ENCODE data around the gene METTL4. TPM values are rescaled to one million over a fixed set of nuclear protein-coding genes. Genes with fewer than 3 reads are reported as not detected.

The METTL4 gene
- total and polyA plus RNA-seq, 7 donors = 4.2 to 9.6 (median 5.8) TPM

DNA sequence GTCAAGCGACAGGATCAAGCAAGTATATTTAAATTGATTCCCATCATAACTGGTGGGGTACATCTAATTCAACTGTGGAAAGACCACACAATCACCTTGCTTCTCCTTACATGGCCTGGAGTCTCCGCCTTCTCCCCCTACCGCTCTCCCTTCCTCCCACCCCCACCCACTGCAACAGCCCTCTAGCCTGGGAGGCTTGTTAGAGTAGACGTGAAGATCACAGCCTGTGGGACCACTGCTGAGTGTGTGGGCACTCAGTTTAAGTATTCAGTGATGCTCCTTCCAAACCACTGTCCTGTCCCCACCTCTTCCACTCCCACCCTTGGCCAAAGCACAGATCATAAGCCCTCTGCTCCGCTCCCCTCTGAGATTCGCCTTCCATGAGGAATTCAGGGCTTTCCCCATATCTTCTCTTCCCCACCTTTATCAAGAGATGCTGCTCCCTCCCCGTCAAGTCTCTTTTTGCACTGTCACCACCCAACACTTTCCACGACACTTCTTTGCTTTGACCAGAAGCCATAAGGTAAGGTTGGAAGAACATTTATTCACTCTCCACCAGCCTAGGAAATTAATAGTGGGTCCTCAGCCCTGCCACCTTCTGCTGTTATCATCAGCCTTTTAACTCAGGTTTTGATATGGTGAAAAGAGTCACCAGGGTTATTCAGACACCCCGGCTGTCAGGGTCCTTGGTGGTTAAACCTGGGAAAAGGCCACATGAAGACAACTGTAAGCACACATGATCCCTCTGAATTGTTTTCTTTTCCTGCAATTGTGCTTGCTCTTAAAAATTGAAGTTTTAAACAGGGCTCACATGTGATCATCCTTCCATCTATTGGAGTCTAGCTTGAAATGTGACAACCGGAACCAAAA, 1.7 kb downstream of the METTL4 start:
- peak overlapping the region in 1 of 4 donors; percentile 65 for H3K4me3 ChIP-seq

GRCh38 chr18:2568605-2569004, 2.7 kb downstream of the METTL4 start:
- DNase-seq = no peak
- Histone ChIP-seq H3K4me1 (peaks cover 0 to 23% (median 18%) of the 10 kb centered on the region in 4 donors), H3K27ac (no peak overlapping the region), H3K36me3 (peaks cover 0 to 9% (median 0%) of the 10 kb centered on the region in 4 donors), H3K27me3 (peaks cover 0 to 4% (median 0%) of the 10 kb centered on the region in 3 donors), H3K4me3 (no peak overlapping the region), H3K9me3 (no peaks in the 10 kb centered on the region)
- WGBS, 2 donors = 95 to 97% methylated on average over 3 of the region's 3 CpGs
- TF ChIP-seq POLR2AphosphoS5 (IDR thresholded peaks at IDR 0.05) (no peak), CTCF (IDR thresholded peaks at IDR 0.05) (no peak), POLR2A (IDR thresholded peaks at IDR 0.05) (no peak), EP300 (IDR thresholded peaks at IDR 0.05) (no peak)
- intact Hi-C loops (cut with DNase I) = no loop called here

More for the DNA sequence above, 1.7 kb downstream of the METTL4 start:
- TF ChIP-seq POLR2A (IDR thresholded peaks at IDR 0.05) (no peak), EP300 (IDR thresholded peaks at IDR 0.05) (no peak), POLR2AphosphoS5 (IDR thresholded peaks at IDR 0.05) (no peak), CTCF (IDR thresholded peaks at IDR 0.05) (no peak)
- 92 to 93% methylated on average over 10 of the region's 10 CpGs for WGBS, 2 donors
- H3K36me3 ChIP-seq = peaks cover 0 to 9% (median 0%) of the 10 kb centered on the region in 4 donors
- intact Hi-C loops (cut with DNase I) = no loop called here
- H3K9me3 ChIP-seq = no peaks in the 10 kb centered on the region
- DNase-seq = no peak
- no peak overlapping the region for H3K27ac ChIP-seq
- H3K4me1 ChIP-seq = peaks cover 0 to 23% (median 18%) of the 10 kb centered on the region in 4 donors
- peaks cover 0 to 4% (median 0%) of the 10 kb centered on the region in 3 donors for H3K27me3 ChIP-seq

DNA sequence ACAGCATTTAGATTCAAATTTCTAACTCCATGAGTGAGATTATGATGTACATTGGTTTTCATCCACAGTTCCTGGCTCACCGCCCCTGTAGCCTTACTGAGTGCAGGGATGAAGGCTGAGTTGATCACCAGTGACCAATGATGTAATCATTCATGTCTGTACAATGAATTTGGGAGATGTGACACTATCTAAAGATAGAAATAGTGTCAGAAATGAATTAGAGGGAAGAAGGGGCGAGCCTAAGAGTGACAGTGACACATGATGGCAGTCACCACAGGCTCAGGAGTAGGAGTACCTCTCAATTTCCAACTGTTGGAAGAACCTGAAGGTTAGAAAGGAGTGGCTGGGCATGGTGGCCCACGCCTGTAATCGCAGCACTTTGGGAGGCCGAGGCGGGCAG, 3.2 kb downstream of the METTL4 start:
- Histone ChIP-seq H3K27ac (no peak overlapping the region), H3K36me3 (peaks cover 0 to 9% (median 0%) of the 10 kb centered on the region in 4 donors), H3K27me3 (peaks cover 0 to 4% (median 0%) of the 10 kb centered on the region in 3 donors), H3K9me3 (no peaks in the 10 kb centered on the region), H3K4me3 (no peak overlapping the region), H3K4me1 (peaks cover 0 to 23% (median 18%) of the 10 kb centered on the region in 4 donors)
- WGBS, 2 donors = 70 to 74% methylated on average over 6 of the region's 6 CpGs
- TF ChIP-seq POLR2A (IDR thresholded peaks at IDR 0.05) = no peak
- TF ChIP-seq CTCF (IDR thresholded peaks at IDR 0.05) = no peak
- no peak for TF ChIP-seq EP300 (IDR thresholded peaks at IDR 0.05)
- TF ChIP-seq POLR2AphosphoS5 (IDR thresholded peaks at IDR 0.05) = no peak
- intact Hi-C loops (cut with DNase I) = no loop called here
- DNase-seq = no peak

GRCh38 chr18:2564373-2564772, 6.9 kb downstream of the METTL4 start:
- 24 to 90% methylated on average over 1 of the region's 1 CpG for WGBS, 2 donors
- H3K36me3 ChIP-seq = peaks cover 0 to 17% (median 2%) of the 10 kb centered on the region in 4 donors
- TF ChIP-seq POLR2AphosphoS5 (IDR thresholded peaks at IDR 0.05) (no peak), POLR2A (IDR thresholded peaks at IDR 0.05) (no peak), CTCF (IDR thresholded peaks at IDR 0.05) (no peak), EP300 (IDR thresholded peaks at IDR 0.05) (no peak)

More at GRCh38 chr18:2564373-2564772, 6.9 kb downstream of the METTL4 start:
- intact Hi-C loops (cut with DNase I) = no loop called here
- H3K27ac ChIP-seq = no peak overlapping the region
- DNase-seq = no peak
- peaks cover 0 to 6% (median under 1%) of the 10 kb centered on the region in 4 donors for H3K4me1 ChIP-seq
- H3K9me3 ChIP-seq = no peaks in the 10 kb centered on the region
- H3K27me3 ChIP-seq = no peaks in the 10 kb centered on the region
- H3K4me3 ChIP-seq = no peak overlapping the region
